Endodermal cell (in vitro differentiated cells): Measurements from ENCODE around the gene FAM13A. TPM values are rescaled to one million over a fixed set of nuclear protein-coding genes. Genes with fewer than 3 reads are reported as not detected.

Experiments used
- DNase-seq: peaks from one replicate; pipeline ENCODE4 v3.0.0-alpha.2; 2017
- H3K27ac ChIP-seq: 2 replicates; pipeline ENCODE4 v1.5.1; 2013; ENCODE audit warnings: mild to moderate bottlenecking, low read depth, low read length, moderate library complexity
- H3K27me3 ChIP-seq: 2 replicates; pipeline ENCODE4 v1.6.1; 2013; ENCODE audit warnings: mild to moderate bottlenecking, low read length, moderate library complexity; ENCODE audit not compliant: insufficient read depth, control insufficient read depth, poor library complexity, severe bottlenecking
- H3K36me3 ChIP-seq: 2 replicates; pipeline ENCODE4 v1.7.0; 2013; ENCODE audit warnings: mild to moderate bottlenecking, low read length, moderate library complexity; ENCODE audit not compliant: control insufficient read depth, insufficient read depth
- H3K4me1 ChIP-seq: one replicate; pipeline ENCODE4 v1.7.0; 2013; ENCODE audit warnings: low read length; ENCODE audit not compliant: control insufficient read depth, insufficient read depth
- H3K4me3 ChIP-seq: 2 replicates; pipeline ENCODE4 v1.5.1; 2013; ENCODE audit warnings: mild to moderate bottlenecking, low read length, moderate library complexity
- H3K9ac ChIP-seq: 2 replicates; pipeline ENCODE4 v1.6.1; 2013; ENCODE audit warnings: mild to moderate bottlenecking, low read length, moderate library complexity; ENCODE audit not compliant: poor library complexity, severe bottlenecking; ENCODE audit errors: extremely low read depth
- H3K9me3 ChIP-seq: 2 replicates; pipeline ENCODE4 v1.6.1; 2013; ENCODE audit warnings: mild to moderate bottlenecking, low read length, moderate library complexity; ENCODE audit not compliant: control insufficient read depth
- H3K27ac Mint-ChIP-seq: 2 replicates; pipeline ENCODE4 v1.8.0; 2020; ENCODE audit warnings: mixed read lengths
- H3K27me3 Mint-ChIP-seq: 2 replicates; pipeline ENCODE4 v1.8.0; 2021; ENCODE audit warnings: mild to moderate bottlenecking, mixed read lengths; ENCODE audit not compliant: insufficient read depth
- H3K36me3 Mint-ChIP-seq: 2 replicates; pipeline ENCODE4 v1.8.0; 2020; ENCODE audit warnings: low read depth, mixed read lengths
- H3K4me1 Mint-ChIP-seq: 2 replicates; pipeline ENCODE4 v1.8.0; 2020; ENCODE audit warnings: mixed read lengths
- H3K4me3 Mint-ChIP-seq: 2 replicates; pipeline ENCODE4 v1.8.0; 2020; ENCODE audit warnings: mild to moderate bottlenecking, moderate library complexity, mixed read lengths
- H3K9me3 Mint-ChIP-seq: 2 replicates; pipeline ENCODE4 v1.8.0; 2020; ENCODE audit warnings: mild to moderate bottlenecking, mixed read lengths
- CTCF ChIP-seq: fragments of 200-600 bp; sonication (generic); conservative IDR thresholded peaks from 2 replicates; pipeline ENCODE4 v1.5.0; 2021; ENCODE audit warnings: antibody characterized with exemption, mild to moderate bottlenecking
- WGBS, 2 experiments: methylation state at CpG; one replicate each; pipeline versions ENCODE4 v1.1.5 to v1.1.7; 2013; ENCODE audit warnings: missing lambda C conversion rate in 2 of 2, mixed read lengths in 1 of 2; ENCODE audit not compliant: insufficient coverage in 1 of 2, insufficient read length in 1 of 2; 5-methylcytosine and 5-hydroxymethylcytosine counted together
- total RNA-seq, 2 donors: library from RNA; stranded (reverse); fragmentation: NEBNext Ultra II Directional in 1 of 2; extraction: Animal tissue kit (Norgen Biotek cat#: 25700) in 1 of 2; gene quantifications; 2 replicates in 1 of 2; 3 replicates in 1 of 2; pipeline ENCODE4 v1.2.1, GENCODE V29; 2021

FAM13A gene
- total RNA-seq, 2 donors from 2014 or later, result 13.6 to 17.0 TPM

- Mint-ChIP-seq H3K4me3 (no peak overlapping the region), H3K27ac (no peak overlapping the region), H3K27me3 (no peaks in the 10 kb centered on the region), H3K9me3 (no peaks in the 10 kb centered on the region), H3K36me3 (peaks cover 26% of the 10 kb centered on the region), H3K4me1 (peaks cover 14% of the 10 kb centered on the region)
- no peaks in the 10 kb centered on the region for H3K27me3 ChIP-seq
- DNase-seq, result no peak
- H3K4me3 ChIP-seq, result no peak overlapping the region
- no peak overlapping the region for H3K9ac ChIP-seq
- no peaks in the 10 kb centered on the region for H3K4me1 ChIP-seq
- TF ChIP-seq CTCF, result no peak
- no peak overlapping the region for H3K27ac ChIP-seq
- H3K36me3 ChIP-seq, result peaks cover 14% of the 10 kb centered on the region
- WGBS, 2 experiments, result 40 to 76% methylated on average over 2 of the region's 2 CpGs
- no peaks in the 10 kb centered on the region for H3K9me3 ChIP-seq
Observed at GRCh38 chr4:88752754-88753153, 304.2 kb downstream of the FAM13A start.

DNA sequence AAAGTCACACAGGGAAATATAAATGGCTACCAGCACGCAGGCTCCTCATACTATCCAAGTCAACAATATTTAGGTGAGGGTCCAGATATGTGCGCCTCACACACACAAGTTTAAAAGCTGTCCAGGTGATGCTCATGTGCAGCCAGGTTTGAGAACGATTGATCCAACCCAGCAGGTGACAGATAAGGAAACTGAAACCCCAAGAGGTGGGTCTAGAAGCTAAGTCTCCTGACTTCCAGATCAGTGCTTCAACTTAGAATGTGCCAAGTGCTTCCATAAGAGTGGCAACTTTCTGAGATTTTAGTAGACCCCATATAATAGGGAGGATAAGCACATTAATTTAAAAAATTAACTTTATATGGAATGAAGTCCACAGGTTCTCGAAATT is 304.9 kb downstream of the FAM13A start:
- Mint-ChIP-seq H3K27me3 (no peaks in the 10 kb centered on the region), H3K27ac (no peak overlapping the region), H3K4me1 (peaks cover 11% of the 10 kb centered on the region), H3K36me3 (peaks cover 32% of the 10 kb centered on the region), H3K9me3 (no peaks in the 10 kb centered on the region), H3K4me3 (no peak overlapping the region)
- 85 to 93% methylated on average over 3 to 4 of the region's 4 CpGs for WGBS, 2 experiments
- Histone ChIP-seq H3K9ac (no peak overlapping the region), H3K4me3 (no peak overlapping the region), H3K36me3 (peaks cover 14% of the 10 kb centered on the region), H3K9me3 (no peaks in the 10 kb centered on the region), H3K4me1 (no peaks in the 10 kb centered on the region), H3K27ac (no peak overlapping the region), H3K27me3 (no peaks in the 10 kb centered on the region)
- TF ChIP-seq CTCF, result no peak
- no peak for DNase-seq

GRCh38 chr4:88751258-88752075 is 305.5 kb downstream of the FAM13A start:
- no peaks in the 10 kb centered on the region for H3K4me1 ChIP-seq
- no peaks in the 10 kb centered on the region for H3K27me3 ChIP-seq
- Mint-ChIP-seq H3K4me1 (peaks cover 11% of the 10 kb centered on the region), H3K9me3 (no peaks in the 10 kb centered on the region), H3K27me3 (no peaks in the 10 kb centered on the region), H3K36me3 (peaks cover 36% of the 10 kb centered on the region), H3K27ac (no peak overlapping the region), H3K4me3 (no peak overlapping the region)
- 90 to 100% methylated on average over 2 to 7 of the region's 7 CpGs for WGBS, 2 experiments
- peaks cover 14% of the 10 kb centered on the region for H3K36me3 ChIP-seq
- DNase-seq, result no peak
- H3K9ac ChIP-seq, result no peak overlapping the region
- no peak overlapping the region for H3K4me3 ChIP-seq
- TF ChIP-seq CTCF, result no peak
- H3K9me3 ChIP-seq, result no peaks in the 10 kb centered on the region
- H3K27ac ChIP-seq, result no peak overlapping the region
